Bronchial epithelial cell (primary cell): ENCODE measurements around the gene FAM3D. TPM values are rescaled to one million over a fixed set of nuclear protein-coding genes. Genes with fewer than 3 reads are reported as not detected.
A peak's percentile ranks its signal among the peaks of the same experiment; 100 is the strongest.

Experiments
- DNase-seq: peaks from one replicate; pipeline ENCODE4 v3.0.0-alpha.2; 2010; ENCODE audit warnings: low read depth
- FAIRE-seq: peaks from 2 replicates; lab custom pipeline; 2011; peaks lifted over from hg19 to GRCh38; lab: Jason Lieb, UNC
- H3K27me3 ChIP-seq: 2 replicates; pipeline ENCODE4 v1.5.1; 2011; ENCODE audit warnings: low read length; ENCODE audit not compliant: control insufficient read depth, insufficient read depth
- H3K36me3 ChIP-seq: 2 replicates; pipeline ENCODE4 v1.5.1; 2011; ENCODE audit warnings: low read length; ENCODE audit not compliant: control insufficient read depth, insufficient read depth
- H3K4me3 ChIP-seq: 2 replicates; pipeline ENCODE4 v1.5.1; 2011; ENCODE audit warnings: mild to moderate bottlenecking, low read depth, low read length, control low read depth
- total RNA-seq: library from RNA; depleted of rRNA; stranded (reverse); fragments of >200 nt; gene quantifications from 2 replicates; pipeline ENCODE4 v1.2.1, GENCODE V29; 2014
- TF ChIP-seq, protein P1 (sequence below): IDR thresholded peaks from 2 replicates; pipeline ENCODE4 v1.5.1; 2011; ENCODE audit warnings: mild to moderate bottlenecking, moderate library complexity, low read length, control low read depth, inconsistent platforms; ENCODE audit not compliant: insufficient read depth, severe bottlenecking

Gene FAM3D
- total RNA-seq, 1 donor from 2014 or later: 5.3 TPM

DNA sequence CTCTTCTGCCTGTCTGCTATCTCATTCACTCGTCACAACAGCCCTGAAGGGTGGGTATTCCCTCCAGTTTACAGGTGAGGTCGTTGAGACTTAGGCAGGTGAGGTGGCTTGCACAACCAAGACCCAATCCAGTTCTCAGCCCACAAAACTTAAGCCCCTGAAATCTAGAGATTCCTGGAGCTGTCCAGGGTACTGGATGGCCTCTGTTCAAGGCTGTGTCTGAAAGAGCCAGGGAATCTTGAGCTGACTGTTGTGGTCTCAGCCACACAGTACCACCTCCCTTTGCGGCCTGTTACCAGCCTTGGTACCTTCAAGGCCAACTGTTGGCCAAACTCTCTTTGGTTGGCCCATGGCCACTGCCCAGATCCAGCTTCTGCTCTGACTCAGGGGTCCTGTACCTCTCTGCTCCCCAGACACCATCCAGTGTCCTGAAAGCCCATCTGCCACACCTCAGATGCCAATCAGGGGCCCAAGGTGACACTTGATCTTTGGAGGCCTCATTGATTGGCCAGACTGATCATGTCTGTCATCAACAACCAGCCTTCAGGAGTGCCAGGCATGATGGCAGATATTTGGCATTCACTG is 78.5 kb downstream of the FAM3D start:
- H3K27me3 ChIP-seq: peaks cover 20% of the 10 kb centered on the region
- TF ChIP-seq, protein P1, sequence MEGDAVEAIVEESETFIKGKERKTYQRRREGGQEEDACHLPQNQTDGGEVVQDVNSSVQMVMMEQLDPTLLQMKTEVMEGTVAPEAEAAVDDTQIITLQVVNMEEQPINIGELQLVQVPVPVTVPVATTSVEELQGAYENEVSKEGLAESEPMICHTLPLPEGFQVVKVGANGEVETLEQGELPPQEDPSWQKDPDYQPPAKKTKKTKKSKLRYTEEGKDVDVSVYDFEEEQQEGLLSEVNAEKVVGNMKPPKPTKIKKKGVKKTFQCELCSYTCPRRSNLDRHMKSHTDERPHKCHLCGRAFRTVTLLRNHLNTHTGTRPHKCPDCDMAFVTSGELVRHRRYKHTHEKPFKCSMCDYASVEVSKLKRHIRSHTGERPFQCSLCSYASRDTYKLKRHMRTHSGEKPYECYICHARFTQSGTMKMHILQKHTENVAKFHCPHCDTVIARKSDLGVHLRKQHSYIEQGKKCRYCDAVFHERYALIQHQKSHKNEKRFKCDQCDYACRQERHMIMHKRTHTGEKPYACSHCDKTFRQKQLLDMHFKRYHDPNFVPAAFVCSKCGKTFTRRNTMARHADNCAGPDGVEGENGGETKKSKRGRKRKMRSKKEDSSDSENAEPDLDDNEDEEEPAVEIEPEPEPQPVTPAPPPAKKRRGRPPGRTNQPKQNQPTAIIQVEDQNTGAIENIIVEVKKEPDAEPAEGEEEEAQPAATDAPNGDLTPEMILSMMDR: no peak
- FAIRE-seq: peak; percentile 77
- no peak overlapping the region for H3K4me3 ChIP-seq
- no peaks in the 10 kb centered on the region for H3K36me3 ChIP-seq
- DNase-seq: no peak

DNA sequence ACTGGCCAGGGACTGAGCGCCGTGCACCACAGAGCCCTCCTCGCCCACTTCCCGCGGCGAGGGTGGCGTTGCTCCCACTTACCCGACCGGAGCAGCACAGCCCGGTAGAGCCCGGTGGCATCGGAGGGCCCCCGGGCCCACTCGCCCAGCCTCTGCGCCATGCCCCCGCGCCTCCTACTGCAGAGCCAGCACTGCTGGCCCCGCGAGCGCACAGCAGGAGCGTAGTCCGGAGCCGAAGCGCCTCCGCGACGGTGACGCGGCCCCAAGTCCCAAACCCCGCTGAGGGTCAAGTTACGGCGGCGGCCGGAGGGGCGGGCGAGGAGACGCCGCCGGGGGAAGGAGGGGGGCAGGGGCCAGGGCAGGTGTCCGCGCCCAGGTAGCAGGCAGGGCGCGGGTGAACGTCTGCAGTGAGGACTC is 79.8 kb downstream of the FAM3D start:
- no peak for DNase-seq
- no peak for FAIRE-seq
- Histone ChIP-seq H3K36me3 (no peaks in the 10 kb centered on the region), H3K27me3 (peaks cover 20% of the 10 kb centered on the region), H3K4me3 (no peak overlapping the region)
- TF ChIP-seq, protein P1: no peak

DNA sequence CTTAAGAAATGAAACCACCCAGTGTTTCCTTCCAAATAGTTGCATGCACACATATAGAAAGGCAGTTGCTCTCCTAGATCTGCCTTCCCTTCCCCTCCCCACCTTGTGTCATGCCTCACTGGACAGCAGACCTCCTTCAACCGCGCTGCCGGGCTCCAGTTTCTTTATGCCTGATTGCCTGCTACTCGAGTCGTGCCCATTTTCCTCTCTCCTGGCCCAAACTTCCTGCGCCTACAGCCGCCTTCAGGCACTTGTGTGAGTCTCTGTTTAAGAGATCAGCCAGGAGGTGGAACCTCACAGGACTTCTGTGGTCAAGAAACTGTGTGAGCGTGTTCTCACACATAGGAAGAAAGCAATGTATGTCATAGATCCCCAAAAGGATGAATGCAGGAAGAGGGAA is 80.6 kb downstream of the FAM3D start:
- DNase-seq (no peak), FAIRE-seq (no peak)
- no peaks in the 10 kb centered on the region for H3K36me3 ChIP-seq
- TF ChIP-seq, protein P1: no peak
- H3K4me3 ChIP-seq: no peak overlapping the region
- H3K27me3 ChIP-seq: peaks cover 20% of the 10 kb centered on the region

DNA sequence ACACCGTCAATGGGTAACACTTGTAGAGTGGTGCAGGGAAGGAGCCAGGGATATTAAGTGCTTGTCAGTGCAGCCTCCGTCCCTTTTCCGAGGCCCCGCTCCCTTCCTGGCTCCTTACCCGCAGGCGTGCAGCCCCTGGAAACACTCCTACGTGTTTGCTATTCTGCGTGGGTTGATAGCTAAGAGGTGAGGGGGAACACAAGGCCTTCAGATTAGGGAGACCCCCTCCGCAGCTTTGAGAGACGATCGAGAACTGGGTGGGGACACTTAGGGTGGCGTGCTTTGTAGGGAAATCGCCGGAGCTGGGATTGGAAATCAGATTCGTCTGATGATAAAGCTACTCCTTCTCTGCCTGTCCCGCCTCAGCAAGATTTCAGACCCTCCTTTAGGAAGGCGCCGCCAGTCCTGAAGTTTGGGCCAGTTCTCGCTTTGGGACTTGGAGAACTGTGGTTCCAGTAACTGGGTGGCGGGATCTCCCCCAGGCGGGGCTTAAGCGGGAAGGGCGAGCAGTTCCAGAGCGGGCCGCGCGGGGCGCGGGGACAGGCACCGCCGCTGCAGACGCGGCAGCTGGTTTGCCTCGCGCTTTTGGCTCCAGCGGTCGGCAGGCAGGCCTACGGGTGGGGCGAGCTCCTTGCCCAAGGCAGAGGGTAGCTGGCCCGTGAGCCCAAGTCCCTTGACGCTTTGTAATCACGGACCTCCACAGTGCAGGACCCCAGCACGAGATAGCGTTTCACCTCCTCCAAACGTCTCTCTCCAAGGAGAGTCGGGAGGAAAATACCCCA is 81.4 kb downstream of the FAM3D start:
- FAIRE-seq (no peak), DNase-seq (peak; percentile 54)
- TF ChIP-seq, protein P1: peak; percentile 91
- Histone ChIP-seq H3K27me3 (peaks cover 21% of the 10 kb centered on the region), H3K36me3 (no peaks in the 10 kb centered on the region), H3K4me3 (peak overlapping the region; percentile 35)

DNA sequence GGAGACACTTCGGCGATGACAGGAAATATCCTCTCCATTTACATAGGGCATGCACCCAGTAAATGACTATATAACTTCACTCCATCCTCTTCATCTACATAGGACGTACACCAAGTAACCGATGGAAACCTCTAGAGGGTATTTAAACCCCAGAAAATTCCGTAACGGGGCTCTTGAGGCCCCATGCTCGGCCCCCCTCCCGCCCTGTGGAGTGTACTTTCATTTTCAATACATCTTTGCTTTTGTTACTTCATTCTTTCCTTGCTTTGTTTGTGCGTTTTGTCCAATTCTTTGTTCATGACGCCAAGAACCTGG is 81.9 kb downstream of the FAM3D start:
- peak overlapping the region; percentile 35 for H3K4me3 ChIP-seq
- TF ChIP-seq, protein P1: no peak
- no peak for FAIRE-seq
- DNase-seq: no peak
- H3K36me3 ChIP-seq: no peaks in the 10 kb centered on the region
- peaks cover 21% of the 10 kb centered on the region for H3K27me3 ChIP-seq

Other genes with a start within 250 kb of the FAM3D start
- gene PDHB, start 232.9 kb downstream of the FAM3D start, total RNA-seq: 32.4 and 37.5 TPM in 2 replicates
- 3.9 and 5.0 TPM in 2 replicates for gene KCTD6, start 174.7 kb downstream of the FAM3D start, total RNA-seq
- gene ACOX2, start 129.6 kb downstream of the FAM3D start, total RNA-seq: 0.26 TPM in 1 of 2 replicates, not detected in the other
- gene FAM107A, start 89.4 kb downstream of the FAM3D start, total RNA-seq: not detected in 2 replicates